ENCODE data around the gene SCN5A.

The SCN5A gene

DNA sequence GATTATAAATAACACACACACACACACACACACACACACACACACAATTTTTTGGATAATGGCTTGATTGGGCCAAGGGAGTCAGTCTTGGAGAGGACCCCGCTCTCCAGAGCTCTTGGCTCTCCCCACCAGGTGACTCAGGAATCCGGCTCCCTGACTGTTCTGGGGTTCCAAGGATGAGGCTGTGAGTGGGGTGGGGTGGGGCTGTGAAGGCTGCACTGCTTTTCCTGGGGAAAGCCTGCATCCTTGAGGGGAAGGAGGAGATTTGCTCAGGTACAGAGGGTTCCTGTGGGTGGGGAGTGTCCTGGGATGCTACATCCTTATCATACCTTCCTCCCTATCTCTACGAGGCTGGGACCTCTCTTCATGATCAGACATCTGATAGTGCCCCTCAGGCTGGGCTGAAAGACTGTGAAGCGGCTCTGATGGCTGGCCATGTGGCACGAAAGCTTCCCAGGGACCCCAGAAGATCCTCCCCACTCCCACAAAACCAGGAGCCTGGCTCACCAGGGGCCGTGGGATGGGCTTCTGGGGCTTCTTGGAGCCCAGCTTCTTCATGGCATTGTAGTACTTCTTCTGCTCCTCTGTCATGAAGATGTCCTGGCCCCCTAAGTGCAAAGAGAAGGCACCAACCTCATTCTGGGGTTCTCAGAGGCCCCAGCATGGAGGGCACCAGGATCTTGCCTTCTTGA is 94.2 kb downstream of the SCN5A start:
- Mint-ChIP-seq H3K4me1 (no peaks in the 10 kb centered on the region), H3K36me3 (no peaks in the 10 kb centered on the region), H3K27ac (no peak overlapping the region), H3K9me3 (peaks cover 6 to 10% of the 10 kb centered on the region in 2 donors), H3K4me3 (no peak overlapping the region), H3K27me3 (peaks cover 0 to 5% of the 10 kb centered on the region in 2 donors)
- DNase-seq (no peak), ATAC-seq (replicated peaks) (no peak)

DNA sequence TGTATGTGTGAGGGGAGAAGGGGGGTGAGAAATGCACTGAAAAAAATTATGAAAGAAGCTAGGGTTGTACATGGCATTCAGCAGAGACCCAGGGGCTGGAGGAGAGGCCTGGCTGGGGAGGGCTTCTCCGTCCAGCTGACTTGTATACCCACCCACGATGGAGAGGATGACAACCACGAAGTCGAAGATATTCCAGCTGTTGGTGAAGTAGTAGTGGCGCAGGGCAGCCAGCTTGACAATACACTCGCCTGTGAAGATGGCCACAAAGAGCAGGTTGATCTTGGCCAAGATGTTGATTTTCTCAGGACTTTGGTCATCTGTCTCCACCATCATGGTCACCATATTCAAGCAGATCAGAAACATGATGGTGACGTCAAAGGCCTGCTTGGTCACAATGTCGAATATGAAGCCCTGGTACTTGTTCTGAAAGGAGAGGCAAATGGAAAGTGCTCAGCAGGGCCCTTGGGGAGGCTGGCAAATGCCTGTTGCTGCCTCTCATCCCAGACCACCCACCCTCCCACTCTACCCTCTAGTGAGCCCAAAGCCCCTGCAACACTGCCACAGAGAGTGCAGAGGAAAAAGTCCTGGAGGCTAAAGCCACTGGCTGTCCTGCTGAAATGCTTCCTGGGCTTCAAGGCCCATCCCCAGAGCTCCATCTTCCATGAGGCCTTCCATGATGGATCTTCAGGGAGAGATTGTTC is 95.2 kb downstream of the SCN5A start:
- Mint-ChIP-seq H3K9me3 (peaks cover 8 to 10% of the 10 kb centered on the region in 2 donors), H3K27ac (no peak overlapping the region), H3K27me3 (peaks cover 0 to 5% of the 10 kb centered on the region in 2 donors), H3K36me3 (no peaks in the 10 kb centered on the region), H3K4me1 (no peaks in the 10 kb centered on the region), H3K4me3 (no peak overlapping the region)
- ATAC-seq (replicated peaks) = no peak
- no peak for DNase-seq

GRCh38 chr3:38553071-38553470 is 96.4 kb downstream of the SCN5A start:
- DNase-seq (no peak), ATAC-seq (replicated peaks) (no peak)
- H3K9me3 Mint-ChIP-seq = peaks cover 8 to 10% of the 10 kb centered on the region in 2 donors
- H3K27me3 Mint-ChIP-seq = peaks cover 0 to 5% of the 10 kb centered on the region in 2 donors
- H3K4me1 Mint-ChIP-seq = no peaks in the 10 kb centered on the region
- no peak overlapping the region for H3K4me3 Mint-ChIP-seq
- H3K27ac Mint-ChIP-seq = no peak overlapping the region
- H3K36me3 Mint-ChIP-seq = no peaks in the 10 kb centered on the region

GRCh38 chr3:38552364-38552763 is 97.1 kb downstream of the SCN5A start:
- no peaks in the 10 kb centered on the region for H3K4me1 Mint-ChIP-seq
- H3K36me3 Mint-ChIP-seq = no peaks in the 10 kb centered on the region
- no peak overlapping the region for H3K4me3 Mint-ChIP-seq
- ATAC-seq (replicated peaks) = no peak
- no peak overlapping the region for H3K27ac Mint-ChIP-seq
- H3K27me3 Mint-ChIP-seq = peaks cover 0 to 5% of the 10 kb centered on the region in 2 donors
- peaks cover 8 to 10% of the 10 kb centered on the region in 2 donors for H3K9me3 Mint-ChIP-seq
- DNase-seq = no peak

- no peak for ATAC-seq (replicated peaks)
- Mint-ChIP-seq H3K9me3 (peaks cover 8 to 10% of the 10 kb centered on the region in 2 donors), H3K36me3 (no peaks in the 10 kb centered on the region), H3K4me3 (no peak overlapping the region), H3K27me3 (peaks cover 0 to 6% of the 10 kb centered on the region in 2 donors), H3K27ac (no peak overlapping the region), H3K4me1 (no peaks in the 10 kb centered on the region)
- DNase-seq = no peak
These were observed 98.3 kb downstream of the SCN5A start for GRCh38 chr3:38551026-38551832.

DNA sequence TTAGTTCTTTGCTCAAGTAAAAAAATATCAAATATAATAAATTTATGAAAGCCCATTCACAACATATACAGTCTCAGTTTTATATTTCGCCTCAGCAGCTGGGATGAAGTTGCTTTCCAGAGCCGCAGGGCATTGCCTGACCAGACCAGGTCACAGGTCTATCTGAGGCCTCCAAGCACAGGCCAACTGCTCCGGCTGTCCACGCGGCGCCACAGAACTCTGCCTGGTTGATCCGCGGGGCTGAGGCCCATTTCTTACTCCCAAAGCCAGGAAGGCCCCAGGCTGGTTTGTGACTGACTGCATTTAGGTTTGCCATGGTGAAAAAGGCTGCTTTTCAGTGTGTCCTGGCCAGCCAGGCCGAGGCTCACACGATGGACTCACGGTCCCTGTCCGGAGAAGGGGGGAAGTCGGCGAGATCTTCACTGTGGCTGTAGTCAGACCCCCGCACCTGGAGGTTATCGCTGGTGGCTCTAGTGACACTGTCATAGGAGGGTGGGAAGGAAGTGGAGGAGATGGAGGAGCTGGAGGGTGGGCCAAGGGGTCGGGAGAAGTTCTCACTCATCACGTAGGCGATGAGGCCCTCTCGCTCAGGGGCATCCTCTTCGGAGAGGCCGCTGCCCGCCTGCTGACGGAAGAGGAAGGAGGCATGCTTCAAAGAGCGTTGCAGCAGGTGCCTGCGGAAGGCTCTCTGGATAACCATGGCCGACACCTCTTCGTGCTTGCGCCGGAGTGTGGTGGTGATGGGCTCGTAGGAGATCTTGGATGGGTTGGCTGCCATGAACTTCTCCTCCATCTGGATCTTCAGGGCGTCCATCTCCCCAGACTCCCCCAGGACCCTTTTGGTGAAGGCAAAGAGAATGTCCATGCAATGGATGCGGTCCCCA is 99.3 kb downstream of the SCN5A start:
- no peaks in the 10 kb centered on the region for H3K4me1 Mint-ChIP-seq
- no peak for DNase-seq
- no peak overlapping the region for H3K4me3 Mint-ChIP-seq
- peaks cover 8 to 10% of the 10 kb centered on the region in 2 donors for H3K9me3 Mint-ChIP-seq
- H3K27me3 Mint-ChIP-seq = peaks cover 0 to 10% of the 10 kb centered on the region in 2 donors
- no peaks in the 10 kb centered on the region for H3K36me3 Mint-ChIP-seq
- no peak overlapping the region for H3K27ac Mint-ChIP-seq
- ATAC-seq (replicated peaks) = no peak

- ATAC-seq (replicated peaks) (no peak), DNase-seq (no peak)
- Mint-ChIP-seq H3K4me1 (no peaks in the 10 kb centered on the region), H3K4me3 (no peak overlapping the region), H3K36me3 (no peaks in the 10 kb centered on the region), H3K27ac (no peak overlapping the region), H3K9me3 (peaks cover 8 to 10% of the 10 kb centered on the region in 2 donors), H3K27me3 (peaks cover 0 to 10% of the 10 kb centered on the region in 2 donors)
These were observed 100.0 kb downstream of the SCN5A start for GRCh38 chr3:38549486-38549885.

- no peaks in the 10 kb centered on the region for H3K36me3 Mint-ChIP-seq
- no peak overlapping the region for H3K27ac Mint-ChIP-seq
- H3K4me1 Mint-ChIP-seq = no peaks in the 10 kb centered on the region
- ATAC-seq (replicated peaks) = no peak
- no peak overlapping the region for H3K4me3 Mint-ChIP-seq
- peaks cover 0 to 10% of the 10 kb centered on the region in 2 donors for H3K27me3 Mint-ChIP-seq
- no peak for DNase-seq
- H3K9me3 Mint-ChIP-seq = peaks cover 6 to 8% of the 10 kb centered on the region in 2 donors
These were observed 100.4 kb downstream of the SCN5A start for GRCh38 chr3:38549082-38549481.

DNA sequence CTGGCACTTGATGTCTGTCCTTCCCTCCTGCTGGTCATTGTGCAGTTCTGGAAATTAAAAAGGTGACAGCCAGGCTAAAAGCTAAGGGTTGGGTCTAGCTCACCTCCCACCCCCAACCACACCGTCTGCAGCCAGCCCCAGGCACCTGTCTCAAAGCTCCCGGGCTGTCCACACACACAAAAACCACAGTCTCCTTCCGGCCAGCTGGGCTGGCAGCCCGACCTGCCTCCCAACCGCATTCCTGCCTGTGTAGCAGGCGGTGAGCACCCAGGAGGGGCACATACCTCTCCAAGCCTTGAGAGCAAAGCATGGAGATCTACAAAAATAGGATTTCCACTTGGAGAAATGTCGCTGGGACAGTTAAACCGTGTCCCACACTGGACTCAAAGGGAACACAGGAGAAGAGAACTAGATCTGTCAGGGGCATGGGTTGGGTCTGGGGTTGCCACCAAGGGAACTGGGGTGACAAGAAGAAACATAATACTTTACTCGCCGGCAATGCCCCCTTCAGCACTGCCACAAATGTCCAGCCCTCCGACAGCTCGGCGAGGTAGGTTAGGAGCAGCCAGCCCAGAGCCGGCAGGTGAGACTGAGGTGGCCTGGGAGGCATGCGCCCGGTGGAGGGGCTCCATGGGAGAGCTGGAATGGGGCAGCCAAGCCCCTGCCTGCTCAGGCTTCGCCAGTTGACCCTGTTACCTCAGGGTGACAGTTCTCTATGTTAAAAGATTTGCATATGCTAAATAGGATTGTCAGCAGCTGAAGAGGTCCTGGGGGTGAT is 101.1 kb downstream of the SCN5A start:
- Mint-ChIP-seq H3K9me3 (peaks cover 3 to 4% of the 10 kb centered on the region in 2 donors), H3K36me3 (no peaks in the 10 kb centered on the region), H3K27ac (no peak overlapping the region), H3K4me3 (no peak overlapping the region), H3K4me1 (no peaks in the 10 kb centered on the region), H3K27me3 (peaks cover 0 to 10% of the 10 kb centered on the region in 2 donors)
- no peak for DNase-seq
- ATAC-seq (replicated peaks) = no peak

- Mint-ChIP-seq H3K9me3 (peaks cover 2 to 3% of the 10 kb centered on the region in 2 donors), H3K36me3 (no peaks in the 10 kb centered on the region), H3K27me3 (peaks cover 0 to 10% of the 10 kb centered on the region in 2 donors), H3K27ac (no peak overlapping the region), H3K4me1 (no peaks in the 10 kb centered on the region), H3K4me3 (no peak overlapping the region)
- no peak for DNase-seq
- no peak for ATAC-seq (replicated peaks)
These were observed 103.5 kb downstream of the SCN5A start for GRCh38 chr3:38545983-38546382.

DNA sequence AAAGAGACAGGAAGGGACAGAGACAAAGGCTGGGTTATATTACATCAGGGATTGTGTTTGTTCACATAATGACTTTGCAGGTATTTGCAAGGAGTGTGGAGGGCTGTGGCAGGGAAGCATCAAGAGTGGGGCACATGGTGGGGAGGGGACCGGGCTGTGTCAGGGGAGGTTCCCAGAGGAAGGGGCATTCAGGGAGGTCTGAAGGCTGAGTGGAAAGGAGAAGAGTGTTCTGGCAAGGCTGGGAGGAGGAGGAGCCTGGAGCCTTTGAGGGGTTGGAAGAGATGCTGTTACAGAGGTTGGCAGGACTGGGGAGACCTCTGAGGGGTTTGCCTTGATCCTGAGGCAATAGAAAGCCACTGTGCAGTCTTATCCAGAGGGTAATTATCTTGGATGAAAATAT is 103.9 kb downstream of the SCN5A start:
- no peak overlapping the region for H3K27ac Mint-ChIP-seq

DNA sequence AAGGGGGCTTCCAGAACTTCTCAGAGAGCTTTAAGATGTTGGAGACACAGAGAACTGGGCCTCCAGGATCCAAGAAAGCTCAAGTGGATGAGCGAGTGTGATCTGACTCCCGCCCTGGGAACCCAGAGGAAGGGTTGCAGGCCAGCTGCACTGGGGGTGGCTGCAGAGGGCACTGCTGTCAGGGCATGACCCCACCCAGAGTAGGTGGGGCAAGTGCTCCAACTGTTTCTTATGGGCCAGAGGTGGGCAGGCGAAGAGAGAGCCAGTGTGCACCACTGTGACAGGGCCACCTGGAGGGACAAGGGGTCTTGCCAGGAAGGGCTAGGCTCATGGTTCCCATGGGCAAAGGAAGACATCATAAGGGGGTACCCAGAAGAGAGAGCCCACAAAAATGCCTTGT is 104.6 kb downstream of the SCN5A start:
- no peak overlapping the region for H3K4me3 Mint-ChIP-seq

More for the DNA sequence above, 103.9 kb downstream of the SCN5A start:
- Mint-ChIP-seq H3K9me3 (peaks cover 0 to 2% of the 10 kb centered on the region in 2 donors), H3K36me3 (no peaks in the 10 kb centered on the region), H3K4me1 (no peaks in the 10 kb centered on the region), H3K4me3 (no peak overlapping the region), H3K27me3 (peaks cover 0 to 10% of the 10 kb centered on the region in 2 donors)
- ATAC-seq (replicated peaks) (no peak), DNase-seq (no peak)

DNA sequence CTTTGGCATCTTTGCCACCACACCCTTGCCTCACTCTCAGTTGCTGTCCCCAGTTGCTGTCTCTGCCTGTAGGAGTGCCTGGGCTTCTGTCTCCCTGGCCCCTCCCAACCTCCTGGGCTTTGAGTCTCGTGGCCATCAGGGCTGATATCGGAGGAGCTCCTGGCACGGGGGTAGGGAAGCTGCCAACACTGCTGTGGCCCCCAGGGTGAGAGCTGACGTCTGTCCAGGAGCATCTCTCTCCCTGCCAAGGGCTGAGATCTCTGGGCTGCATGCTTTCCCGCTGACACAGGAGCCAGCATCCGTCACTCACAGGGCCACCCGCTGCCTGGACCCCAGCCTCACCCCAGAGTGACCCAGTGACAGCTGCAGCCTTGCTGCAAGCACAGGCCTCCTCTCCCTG is 105.9 kb downstream of the SCN5A start:
- DNase-seq (no peak), ATAC-seq (replicated peaks) (no peak)
- Mint-ChIP-seq H3K36me3 (peaks cover 0 to 3% of the 10 kb centered on the region in 2 donors), H3K27ac (no peak overlapping the region), H3K4me3 (no peak overlapping the region), H3K27me3 (peaks cover 0 to 10% of the 10 kb centered on the region in 2 donors), H3K4me1 (no peaks in the 10 kb centered on the region), H3K9me3 (no peaks in the 10 kb centered on the region)

More for the DNA sequence above, 104.6 kb downstream of the SCN5A start:
- DNase-seq = no peak
- no peaks in the 10 kb centered on the region for H3K36me3 Mint-ChIP-seq
- H3K27ac Mint-ChIP-seq = no peak overlapping the region
- H3K9me3 Mint-ChIP-seq = no peaks in the 10 kb centered on the region
- no peak for ATAC-seq (replicated peaks)
- no peaks in the 10 kb centered on the region for H3K4me1 Mint-ChIP-seq
- H3K27me3 Mint-ChIP-seq = peaks cover 0 to 10% of the 10 kb centered on the region in 2 donors

All from stimulated activated naive B cell treated with anti-CD40 and anti-IgM and Interleukin-4, amounts not matched to agents 10 μg/mL and 1 μg/mL and 100 μg/mL, for 72 hours (primary cell).